Ovary (tissue), 3 donors: Measurements from ENCODE around the gene GDF7.

ENCODE experiments used
- POLR2A ChIP-seq: fragments of 450-650 bp; IDR thresholded peaks from one replicate; pipeline ENCODE4 v1.6.1; 2017; ENCODE audit warnings: antibody characterized with exemption, mild to moderate bottlenecking, moderate library complexity
- TF ChIP-seq, protein P1 (sequence below), 3 donors: fragments of 450-650 bp in 2 of 3; fragments of 200-600 bp in 1 of 3; IDR thresholded peaks; one replicate each; pipeline versions ENCODE4 v1.5.1 to v1.8.0; 2016 to 2022; ENCODE audit warnings: antibody characterized with exemption in 3 of 3, mild to moderate bottlenecking in 1 of 3
- donor health status: DM: no; HTN: no; CAD: no.

DNA sequence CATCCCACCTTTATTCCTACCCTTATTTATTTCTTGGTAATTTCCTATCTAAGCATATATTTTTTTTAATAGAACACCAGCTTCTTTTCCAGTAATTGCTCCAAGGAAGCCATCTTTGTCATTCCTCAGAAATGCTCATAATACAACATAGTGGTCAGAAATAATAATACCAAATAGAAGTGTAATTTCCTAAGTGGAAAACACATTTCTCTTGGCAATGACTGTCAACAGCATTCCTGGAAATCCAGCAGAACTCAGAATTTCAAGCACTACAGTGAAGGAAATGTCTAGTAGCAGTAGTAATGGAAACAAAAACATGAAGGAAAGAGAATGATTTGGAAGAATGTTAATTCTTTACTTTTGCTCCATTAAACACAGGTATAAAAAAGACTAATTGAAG is 56.6 kb downstream of the GDF7 start:
- TF ChIP-seq, protein P1, sequence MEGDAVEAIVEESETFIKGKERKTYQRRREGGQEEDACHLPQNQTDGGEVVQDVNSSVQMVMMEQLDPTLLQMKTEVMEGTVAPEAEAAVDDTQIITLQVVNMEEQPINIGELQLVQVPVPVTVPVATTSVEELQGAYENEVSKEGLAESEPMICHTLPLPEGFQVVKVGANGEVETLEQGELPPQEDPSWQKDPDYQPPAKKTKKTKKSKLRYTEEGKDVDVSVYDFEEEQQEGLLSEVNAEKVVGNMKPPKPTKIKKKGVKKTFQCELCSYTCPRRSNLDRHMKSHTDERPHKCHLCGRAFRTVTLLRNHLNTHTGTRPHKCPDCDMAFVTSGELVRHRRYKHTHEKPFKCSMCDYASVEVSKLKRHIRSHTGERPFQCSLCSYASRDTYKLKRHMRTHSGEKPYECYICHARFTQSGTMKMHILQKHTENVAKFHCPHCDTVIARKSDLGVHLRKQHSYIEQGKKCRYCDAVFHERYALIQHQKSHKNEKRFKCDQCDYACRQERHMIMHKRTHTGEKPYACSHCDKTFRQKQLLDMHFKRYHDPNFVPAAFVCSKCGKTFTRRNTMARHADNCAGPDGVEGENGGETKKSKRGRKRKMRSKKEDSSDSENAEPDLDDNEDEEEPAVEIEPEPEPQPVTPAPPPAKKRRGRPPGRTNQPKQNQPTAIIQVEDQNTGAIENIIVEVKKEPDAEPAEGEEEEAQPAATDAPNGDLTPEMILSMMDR (IDR thresholded peaks at IDR 0.05), result no peak
- no peak for TF ChIP-seq POLR2A
